HepG2 (cell line): Measurements from ENCODE around the gene C1QTNF5. TPM values are rescaled to one million over a fixed set of nuclear protein-coding genes. Genes with fewer than 3 reads are reported as not detected.

Experiments
- AKAP8 ChIP-seq: sonication (generic); formaldehyde crosslinking; IDR thresholded peaks from 2 replicates; pipeline ENCODE4 v1.5.1; 2020; ENCODE audit warnings: mild to moderate bottlenecking, missing genetic modification reagents
- ARHGAP35 ChIP-seq: sonication (generic); formaldehyde crosslinking; IDR thresholded peaks from 2 replicates; pipeline ENCODE4 v1.9.0; 2022; ENCODE audit warnings: mild to moderate bottlenecking, inconsistent platforms, moderate library complexity, missing genetic modification reagents, borderline replicate concordance
- ARNTL ChIP-seq: sonication (generic); formaldehyde crosslinking; IDR thresholded peaks from 2 replicates; pipeline ENCODE4 v1.4.0; 2020; ENCODE audit warnings: mild to moderate bottlenecking, missing genetic modification reagents
- ATAD3A ChIP-seq: sonication (generic); formaldehyde crosslinking; IDR thresholded peaks from 2 replicates; pipeline ENCODE4 v1.4.0; 2020; ENCODE audit warnings: missing genetic modification reagents
- ATRX ChIP-seq: sonication (generic); formaldehyde crosslinking; IDR thresholded peaks from 2 replicates; pipeline ENCODE4 v1.4.0; 2020; ENCODE audit warnings: missing genetic modification reagents, borderline replicate concordance
- ETV5 ChIP-seq: IDR thresholded peaks from 2 replicates; pipeline ENCODE4 v1.6.1; 2018; ENCODE audit warnings: missing biosample characterization, missing genetic modification reagents, inconsistent platforms, borderline replicate concordance
- FOSL2 ChIP-seq: sonication (generic); formaldehyde crosslinking; IDR thresholded peaks from 2 replicates; pipeline ENCODE4 v1.4.0; 2020; ENCODE audit warnings: missing genetic modification reagents
- KDM2A ChIP-seq: sonication (generic); formaldehyde crosslinking; IDR thresholded peaks from 2 replicates; pipeline ENCODE4 v1.4.0; 2020; ENCODE audit warnings: low read depth, missing genetic modification reagents, borderline replicate concordance
- KLF15 ChIP-seq: sonication (generic); formaldehyde crosslinking; IDR thresholded peaks from 2 replicates; pipeline ENCODE4 v1.8.1; 2023; ENCODE audit warnings: borderline replicate concordance, mild to moderate bottlenecking, inconsistent platforms, missing genetic modification reagents, mixed read lengths
- NFKBIZ ChIP-seq: IDR thresholded peaks from 2 replicates; pipeline ENCODE4 v1.6.1; 2018; ENCODE audit warnings: missing genetic modification reagents, missing compliant biosample characterization
- POLR2G ChIP-seq: fragments of 200-400 bp; formaldehyde crosslinking; IDR thresholded peaks from 2 replicates; pipeline ENCODE4 v1.6.1; 2018; ENCODE audit warnings: mild to moderate bottlenecking, low read depth, low read length, moderate library complexity
- SIX4 ChIP-seq: sonication (generic); formaldehyde crosslinking; IDR thresholded peaks from 2 replicates; pipeline ENCODE4 v1.4.0; 2020; ENCODE audit warnings: missing genetic modification reagents
- SMYD3 ChIP-seq: sonication (generic); formaldehyde crosslinking; IDR thresholded peaks from 2 replicates; pipeline ENCODE4 v1.8.1; 2023; ENCODE audit warnings: mild to moderate bottlenecking, missing genetic modification reagents
- TARDBP ChIP-seq: sonication (generic); formaldehyde crosslinking; IDR thresholded peaks from 2 replicates; pipeline ENCODE4 v1.8.0; 2022; ENCODE audit warnings: mild to moderate bottlenecking, missing genetic modification reagents
- ZBTB33 ChIP-seq: sonication (generic); formaldehyde crosslinking; IDR thresholded peaks from 2 replicates; pipeline ENCODE4 v1.4.0; 2020; ENCODE audit warnings: missing genetic modification reagents
- ZC3H4 ChIP-seq: sonication (generic); formaldehyde crosslinking; IDR thresholded peaks from 2 replicates; pipeline ENCODE4 v1.4.0; 2020; ENCODE audit warnings: missing genetic modification reagents, borderline replicate concordance
- ZFP1 ChIP-seq: IDR thresholded peaks from 2 replicates; pipeline ENCODE4 v1.6.1; 2016
- ZFP36L2 ChIP-seq: sonication (generic); formaldehyde crosslinking; IDR thresholded peaks from 2 replicates; pipeline ENCODE4 v1.4.0; 2020; ENCODE audit warnings: missing genetic modification reagents
- ZFP41 ChIP-seq: sonication (generic); formaldehyde crosslinking; IDR thresholded peaks from 2 replicates; pipeline ENCODE4 v1.4.0; 2020; ENCODE audit warnings: mild to moderate bottlenecking, missing genetic modification reagents, borderline replicate concordance
- ZFYVE20 ChIP-seq: sonication (generic); formaldehyde crosslinking; IDR thresholded peaks from 2 replicates; pipeline ENCODE4 v1.8.0; 2023; ENCODE audit warnings: low read depth, mild to moderate bottlenecking, moderate library complexity, missing genetic modification reagents, borderline replicate concordance
- ZNF337 ChIP-seq: sonication (generic); formaldehyde crosslinking; IDR thresholded peaks from 2 replicates; pipeline ENCODE4 v1.5.1; 2020; ENCODE audit warnings: missing genetic modification reagents, low read depth, mild to moderate bottlenecking, borderline replicate concordance
- ZNF550 ChIP-seq: sonication (generic); formaldehyde crosslinking; IDR thresholded peaks from 2 replicates; pipeline ENCODE4 v1.4.0; 2020; ENCODE audit warnings: mild to moderate bottlenecking, missing genetic modification reagents, borderline replicate concordance
- ZNF660 ChIP-seq: sonication (generic); formaldehyde crosslinking; IDR thresholded peaks from 2 replicates; pipeline ENCODE4 v1.5.1; 2020; ENCODE audit warnings: mild to moderate bottlenecking, low read depth, missing genetic modification reagents, borderline replicate concordance
- ZNF710 ChIP-seq: sonication (generic); formaldehyde crosslinking; IDR thresholded peaks from 2 replicates; pipeline ENCODE4 v1.5.0; 2020; ENCODE audit warnings: mild to moderate bottlenecking, missing genetic modification reagents, borderline replicate concordance
- polyA plus RNA-seq, 8 experiments: library from polyadenylated mRNA; depleted of rRNA in 3 of 8; stranded (reverse) in 7 of 8; unstranded in 1 of 8; fragments of >200 nt; fragmentation: Illumina TruSeq in 4 of 8; extraction: Trizol in 4 of 8; gene quantifications; 2 replicates each; pipeline versions ENCODE4 v1.2.1 to v1.2.3, GENCODE V29; 2011 to 2016; ENCODE audit warnings: low read depth in 4 of 8, missing spikeins in 1 of 8, mixed read lengths in 1 of 8; ENCODE audit not compliant: insufficient read depth in 1 of 8
- total RNA-seq, 5 experiments: library from RNA; depleted of rRNA; stranded (reverse); fragments of >200 nt; fragmentation: Illumina TruSeq; extraction: Trizol; gene quantifications; 2 replicates each; pipeline ENCODE4 v1.2.3, GENCODE V29; 2016; ENCODE audit warnings: low read depth in 1 of 5
- TF ChIP-seq, protein P1 (sequence below): sonication (generic); formaldehyde crosslinking; IDR thresholded peaks from 2 replicates; pipeline ENCODE4 v1.4.0; 2020; ENCODE audit warnings: missing genetic modification reagents, borderline replicate concordance

Gene C1QTNF5
- total and polyA plus RNA-seq, 2 of the 13 experiments (the other 11 are each of a cell fraction or from before 2014, with no cell fraction given): 0.86 to 1.2 TPM

DNA sequence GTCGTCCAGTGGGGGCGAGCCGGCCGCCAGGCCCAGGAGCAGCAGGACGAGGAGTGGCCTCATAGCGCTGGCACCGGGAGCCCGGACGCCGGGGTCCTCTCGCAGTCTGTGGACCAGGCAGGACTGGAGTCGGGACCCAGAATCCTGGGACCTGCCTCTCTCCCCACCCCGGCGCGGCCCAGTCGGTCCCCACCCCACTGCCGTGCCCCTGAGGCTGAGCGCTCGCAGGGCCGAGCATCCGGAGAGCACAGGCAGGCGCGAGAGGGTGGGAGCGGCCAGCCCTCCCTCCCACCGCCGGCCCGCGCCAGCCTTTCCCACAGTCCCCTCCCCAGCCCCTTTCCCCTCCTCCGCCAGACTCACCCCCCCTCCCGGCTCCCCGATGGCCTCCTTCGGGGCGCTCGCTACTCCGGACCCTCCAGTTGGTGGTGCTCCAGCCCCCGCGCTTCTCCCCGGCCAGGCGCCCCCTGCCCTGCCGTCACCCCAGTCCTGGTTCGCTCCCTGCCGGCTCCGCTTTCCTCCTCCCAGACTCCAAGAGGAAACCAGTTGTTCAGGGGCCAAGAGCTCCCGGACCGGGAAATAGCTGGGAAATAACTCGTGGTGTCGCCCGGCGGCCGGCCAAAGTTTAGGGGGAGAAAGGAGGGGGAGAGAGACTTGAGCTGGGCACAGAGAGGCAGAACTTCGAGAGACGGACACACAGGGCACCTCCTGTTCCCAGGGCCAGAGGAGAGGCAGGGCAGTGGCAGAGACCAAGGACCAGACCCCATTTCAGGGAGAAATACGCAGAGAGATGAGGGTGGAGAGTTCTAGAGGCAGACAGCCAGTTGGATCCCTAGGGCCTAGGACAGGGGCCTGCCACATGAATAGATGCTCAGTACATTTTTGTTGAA, at the start of gene C1QTNF5 (continued):
- no peak for TF ChIP-seq ZBTB33
- no peak for TF ChIP-seq ZNF337 (CRISPR knock-in tag)
- no peak for TF ChIP-seq ARHGAP35 (CRISPR knock-in tag)
- TF ChIP-seq, protein P1, sequence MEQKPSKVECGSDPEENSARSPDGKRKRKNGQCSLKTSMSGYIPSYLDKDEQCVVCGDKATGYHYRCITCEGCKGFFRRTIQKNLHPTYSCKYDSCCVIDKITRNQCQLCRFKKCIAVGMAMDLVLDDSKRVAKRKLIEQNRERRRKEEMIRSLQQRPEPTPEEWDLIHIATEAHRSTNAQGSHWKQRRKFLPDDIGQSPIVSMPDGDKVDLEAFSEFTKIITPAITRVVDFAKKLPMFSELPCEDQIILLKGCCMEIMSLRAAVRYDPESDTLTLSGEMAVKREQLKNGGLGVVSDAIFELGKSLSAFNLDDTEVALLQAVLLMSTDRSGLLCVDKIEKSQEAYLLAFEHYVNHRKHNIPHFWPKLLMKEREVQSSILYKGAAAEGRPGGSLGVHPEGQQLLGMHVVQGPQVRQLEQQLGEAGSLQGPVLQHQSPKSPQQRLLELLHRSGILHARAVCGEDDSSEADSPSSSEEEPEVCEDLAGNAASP (CRISPR knock-in tag): no peak
- no peak for TF ChIP-seq ZFYVE20 (CRISPR knock-in tag)
- no peak for TF ChIP-seq ZFP36L2
- TF ChIP-seq ZC3H4 (CRISPR knock-in tag): no peak
- no peak for TF ChIP-seq ZNF550 (CRISPR knock-in tag)
- no peak for TF ChIP-seq KDM2A
- TF ChIP-seq ZNF710 (CRISPR knock-in tag): no peak
- TF ChIP-seq FOSL2: 0 out of 2 replicates have a peak, but pooled peaks have one; percentile 5
- TF ChIP-seq ARNTL: no peak
- TF ChIP-seq ZFP41: no peak
- no peak for TF ChIP-seq TARDBP (CRISPR knock-in tag)
- no peak for TF ChIP-seq NFKBIZ (CRISPR knock-in tag)
- TF ChIP-seq ZFP1 (CRISPR knock-in tag): no peak
- TF ChIP-seq ZNF660 (CRISPR knock-in tag): no peak
- TF ChIP-seq SIX4 (CRISPR knock-in tag): no peak
- TF ChIP-seq POLR2G: no peak
- TF ChIP-seq AKAP8 (CRISPR knock-in tag): no peak
- TF ChIP-seq ETV5 (CRISPR knock-in tag): no peak
- no peak for TF ChIP-seq ATRX
- TF ChIP-seq SMYD3 (CRISPR knock-in tag): no peak
- no peak for TF ChIP-seq KLF15 (CRISPR knock-in tag)
- no peak for TF ChIP-seq ATAD3A (CRISPR knock-in tag)
